Endometrial microvascular endothelial cells (primary cell): ENCODE results near the gene GRIA1. TPM values are rescaled to one million over a fixed set of nuclear protein-coding genes. Genes with fewer than 3 reads are reported as not detected.

Experiments
- in situ Hi-C: cut with HindIII; loops from 2 replicates; pipeline ENCODE4 v1.10.0; 2017; ENCODE audit warnings: low sequenced_read_pairs, low pct_unique_long_range_greater_than_20kb; ENCODE audit errors: inconsistent ontology term
- total RNA-seq: library from RNA; depleted of rRNA; stranded (reverse); fragments of >200 nt; gene quantifications from one replicate; pipeline ENCODE4 v1.2.3, GENCODE V29; 2015; ENCODE audit errors: inconsistent ontology term

The GRIA1 gene
- total RNA-seq, 1 donor from 2014 or later = not detected

DNA sequence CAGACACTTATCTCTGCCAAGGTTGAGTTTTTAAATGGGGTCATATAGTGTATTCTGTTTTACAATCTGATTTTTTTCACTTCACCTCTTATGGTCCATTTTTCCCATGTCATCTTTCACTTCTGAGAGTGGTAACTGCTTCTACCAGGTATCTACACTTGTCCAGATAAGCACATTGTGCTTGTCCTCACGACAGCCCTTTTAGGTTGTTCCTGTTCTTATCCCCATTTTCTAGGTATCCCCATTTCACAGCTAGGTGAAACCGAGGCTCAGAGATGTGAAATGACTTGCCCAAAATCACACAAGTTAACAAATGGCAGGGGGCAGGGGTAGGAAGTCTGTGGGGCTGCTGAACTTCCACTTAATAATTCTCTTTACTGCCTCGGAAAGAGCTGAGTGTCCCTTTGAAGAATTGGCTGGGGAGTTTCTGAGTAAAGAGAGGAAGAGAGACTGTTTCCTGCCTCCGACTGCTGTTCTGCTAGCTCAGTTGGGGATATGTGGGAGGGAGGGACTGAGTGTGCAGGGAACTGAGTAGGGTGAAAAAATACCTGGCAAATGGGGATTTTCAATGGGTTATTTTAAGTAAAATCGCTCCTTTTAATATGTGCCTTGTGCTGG is 255.4 kb downstream of the GRIA1 start:
- in situ Hi-C loops = no loop called here

- in situ Hi-C loops = no loop called here
Measured at GRCh38 chr5:153746440-153746839, 256.0 kb downstream of the GRIA1 start.

DNA sequence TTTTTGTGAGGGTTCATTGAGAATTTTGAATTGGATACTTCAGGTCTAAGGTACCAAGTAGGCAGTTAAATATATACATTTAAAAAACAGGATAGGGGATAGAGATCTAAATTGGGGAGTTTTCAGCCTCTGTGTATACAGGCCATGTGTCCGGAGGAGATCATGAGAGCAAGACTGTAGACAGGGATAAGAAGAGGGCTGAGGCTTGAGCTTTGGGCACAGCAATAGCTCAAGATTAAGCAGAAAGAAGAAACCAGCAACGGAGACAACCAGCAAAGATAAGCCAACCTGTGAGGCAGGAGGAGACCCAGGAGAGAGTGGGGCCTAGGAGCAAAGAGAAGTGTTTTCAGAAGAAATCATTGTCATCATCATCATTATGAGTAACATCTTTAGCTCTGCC is 258.4 kb downstream of the GRIA1 start:
- in situ Hi-C loops = no loop called here

DNA sequence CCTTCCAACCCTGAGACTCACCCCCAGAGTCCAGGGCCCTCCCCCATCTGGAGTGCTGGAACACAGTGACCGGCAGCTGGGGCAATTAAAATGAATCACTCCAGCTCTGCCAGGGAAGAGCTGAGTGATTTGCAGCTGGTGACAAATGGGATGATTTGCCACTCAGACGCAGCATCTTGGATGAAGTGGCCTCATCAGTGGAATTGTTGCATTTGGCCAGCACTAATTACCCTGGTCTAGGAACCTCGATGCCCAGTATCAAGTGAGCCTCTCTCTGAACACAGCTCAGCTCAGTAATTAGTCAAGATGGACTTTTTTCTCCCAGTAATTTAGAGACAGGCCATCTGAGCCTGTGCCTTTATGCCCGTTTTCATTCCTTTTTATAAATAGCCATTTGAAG is 259.5 kb downstream of the GRIA1 start:
- in situ Hi-C loops = no loop called here

GRCh38 chr5:153751251-153751650 is 260.8 kb downstream of the GRIA1 start:
- in situ Hi-C loops = no loop called here

DNA sequence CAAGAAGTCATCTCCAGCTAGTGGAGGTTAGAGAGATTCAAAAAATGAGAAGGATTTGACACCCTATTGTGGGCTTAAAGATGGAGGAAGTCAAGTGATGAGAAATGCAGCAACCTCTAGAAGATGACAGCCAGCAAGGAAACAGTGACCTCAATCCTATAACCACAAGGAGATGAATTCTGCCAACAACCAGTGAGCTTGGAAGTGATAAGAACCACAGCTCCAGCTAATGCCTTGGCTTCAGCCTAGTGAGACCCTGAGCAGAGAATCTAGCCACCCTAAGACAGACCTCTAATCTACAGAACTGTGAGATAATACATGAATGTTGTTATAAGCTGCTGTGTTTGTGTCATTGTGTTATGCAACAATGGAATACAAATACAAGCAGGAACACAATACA is 262.4 kb downstream of the GRIA1 start:
- in situ Hi-C loops = no loop called here

DNA sequence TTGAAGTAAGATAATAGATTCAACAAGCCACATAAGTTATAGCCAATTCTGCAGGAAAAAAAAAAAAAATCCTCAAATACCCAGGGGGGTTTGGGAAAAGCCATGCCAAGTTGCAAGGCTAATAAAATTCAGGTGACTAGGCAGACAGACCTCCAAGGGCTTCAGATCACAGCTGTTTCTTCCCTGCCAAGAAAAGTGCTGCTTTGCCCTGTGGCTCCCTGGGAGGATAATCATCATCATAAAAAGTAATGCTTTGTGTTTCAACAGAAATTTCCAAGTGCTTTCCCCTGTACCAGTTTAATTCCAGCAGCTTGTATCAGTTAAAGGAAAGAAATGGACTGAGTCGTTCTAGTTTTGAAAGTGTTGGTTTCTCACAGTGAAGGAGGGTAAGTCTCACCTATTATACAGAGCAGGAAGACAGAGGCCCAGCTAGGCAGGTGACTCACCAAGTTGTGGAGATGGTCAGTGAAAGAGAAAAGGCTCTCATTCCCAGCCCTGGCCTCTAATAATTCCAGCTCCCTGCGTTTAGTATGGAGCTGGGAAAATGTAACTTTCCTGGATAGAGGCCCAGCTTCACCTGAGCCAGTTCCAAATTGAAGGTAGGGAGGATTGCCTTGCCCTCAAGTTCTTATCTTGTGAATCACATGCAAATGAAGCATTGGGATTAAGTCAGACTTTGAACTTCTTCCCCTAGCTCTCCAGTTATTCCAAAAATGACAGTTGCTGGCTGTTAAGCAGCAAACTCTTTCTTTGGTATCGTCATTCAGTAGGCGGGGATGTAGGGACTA is 263.4 kb downstream of the GRIA1 start:
- in situ Hi-C loops = no loop called here

- in situ Hi-C loops = no loop called here
Measured at GRCh38 chr5:153755913-153756500, 265.5 kb downstream of the GRIA1 start.

- in situ Hi-C loops = no loop called here
Measured at GRCh38 chr5:153756540-153756939, 266.1 kb downstream of the GRIA1 start.

- in situ Hi-C loops = no loop called here
Measured at GRCh38 chr5:153765987-153766386, 275.5 kb downstream of the GRIA1 start.

DNA sequence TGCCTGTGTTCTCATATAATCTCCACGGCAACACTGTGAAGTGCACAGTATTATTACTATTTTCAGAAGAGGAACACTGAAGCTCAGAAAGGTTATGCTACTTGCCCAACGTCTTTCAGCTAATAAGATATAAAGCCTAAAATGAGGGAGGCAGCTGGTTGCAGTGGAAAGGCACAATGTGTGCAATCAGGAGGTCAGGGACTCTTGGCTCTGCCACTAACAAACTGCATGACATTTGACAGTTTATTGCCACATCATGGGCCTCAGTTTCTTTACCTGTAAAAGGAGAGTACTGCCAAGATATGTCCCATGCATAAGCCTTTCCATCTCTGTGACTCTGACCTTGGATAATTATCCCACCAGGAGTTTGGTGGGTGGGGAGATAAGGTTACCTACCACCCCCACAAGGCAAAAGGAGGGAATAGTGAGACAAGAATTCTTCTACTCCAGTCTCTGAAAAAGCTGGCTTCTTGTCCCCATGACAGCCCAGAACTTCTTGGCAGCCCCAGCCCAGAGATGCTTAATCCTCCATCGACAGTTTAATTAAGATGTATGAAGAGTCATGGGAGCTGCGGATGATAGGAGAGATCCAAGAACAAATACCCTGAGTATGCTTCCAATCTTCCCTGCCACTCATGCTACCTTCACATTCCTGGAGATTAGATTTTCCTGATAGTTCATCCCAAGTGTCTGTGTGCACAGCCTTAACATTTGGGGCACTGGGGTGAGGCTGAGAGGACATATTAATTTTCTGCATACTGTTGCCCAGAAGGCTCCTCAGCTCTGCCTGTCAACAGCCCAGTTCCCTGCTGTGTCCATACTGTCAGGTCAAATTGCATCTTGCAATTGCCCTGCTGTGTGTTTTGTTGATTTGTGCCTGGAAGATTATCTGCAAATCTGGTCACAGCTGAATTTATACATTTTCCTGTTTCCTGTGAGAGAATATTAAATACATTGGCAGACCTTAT is 277.0 kb downstream of the GRIA1 start:
- in situ Hi-C loops = no loop called here

GRCh38 chr5:153770066-153770465 is 279.6 kb downstream of the GRIA1 start:
- in situ Hi-C loops = no loop called here

DNA sequence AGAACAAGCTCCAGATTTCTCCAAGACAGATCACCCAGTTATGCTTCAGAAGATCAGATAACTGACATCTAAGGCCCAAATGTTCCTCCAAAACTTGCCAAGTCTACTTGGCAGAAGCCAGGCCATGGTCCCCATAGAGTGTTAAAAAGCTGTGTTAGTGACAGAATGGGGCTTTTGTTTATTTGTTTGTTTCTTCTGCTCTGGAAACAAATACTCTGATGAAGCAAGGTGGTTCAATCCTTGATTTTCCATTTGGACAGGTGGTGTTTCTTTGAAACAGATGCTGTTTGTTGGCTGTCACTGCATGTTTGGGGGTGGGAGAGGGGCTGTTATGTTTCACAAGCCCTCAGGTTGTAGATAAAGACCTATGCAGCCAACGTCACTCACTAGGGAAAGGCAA is 284.2 kb downstream of the GRIA1 start:
- in situ Hi-C loops = no loop called here

DNA sequence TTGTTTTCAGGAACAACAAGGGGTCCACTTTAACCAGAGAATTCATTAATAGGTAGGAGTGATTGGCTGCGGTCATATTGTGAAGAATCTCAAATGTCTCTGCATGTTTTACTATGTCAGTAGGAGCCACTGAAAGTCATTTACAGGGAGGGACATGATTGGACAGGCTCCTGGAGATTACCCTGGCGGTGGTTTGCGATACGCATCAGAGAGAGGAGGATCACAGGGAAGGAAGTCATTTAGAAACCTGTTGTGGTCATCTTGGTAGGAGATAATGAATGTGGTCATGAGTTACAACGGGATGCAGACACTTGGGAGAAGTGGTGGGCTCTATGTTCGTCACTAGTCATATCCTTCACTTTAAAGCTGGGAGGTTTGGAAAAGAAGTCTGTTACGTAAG is 285.5 kb downstream of the GRIA1 start:
- in situ Hi-C loops = no loop called here

DNA sequence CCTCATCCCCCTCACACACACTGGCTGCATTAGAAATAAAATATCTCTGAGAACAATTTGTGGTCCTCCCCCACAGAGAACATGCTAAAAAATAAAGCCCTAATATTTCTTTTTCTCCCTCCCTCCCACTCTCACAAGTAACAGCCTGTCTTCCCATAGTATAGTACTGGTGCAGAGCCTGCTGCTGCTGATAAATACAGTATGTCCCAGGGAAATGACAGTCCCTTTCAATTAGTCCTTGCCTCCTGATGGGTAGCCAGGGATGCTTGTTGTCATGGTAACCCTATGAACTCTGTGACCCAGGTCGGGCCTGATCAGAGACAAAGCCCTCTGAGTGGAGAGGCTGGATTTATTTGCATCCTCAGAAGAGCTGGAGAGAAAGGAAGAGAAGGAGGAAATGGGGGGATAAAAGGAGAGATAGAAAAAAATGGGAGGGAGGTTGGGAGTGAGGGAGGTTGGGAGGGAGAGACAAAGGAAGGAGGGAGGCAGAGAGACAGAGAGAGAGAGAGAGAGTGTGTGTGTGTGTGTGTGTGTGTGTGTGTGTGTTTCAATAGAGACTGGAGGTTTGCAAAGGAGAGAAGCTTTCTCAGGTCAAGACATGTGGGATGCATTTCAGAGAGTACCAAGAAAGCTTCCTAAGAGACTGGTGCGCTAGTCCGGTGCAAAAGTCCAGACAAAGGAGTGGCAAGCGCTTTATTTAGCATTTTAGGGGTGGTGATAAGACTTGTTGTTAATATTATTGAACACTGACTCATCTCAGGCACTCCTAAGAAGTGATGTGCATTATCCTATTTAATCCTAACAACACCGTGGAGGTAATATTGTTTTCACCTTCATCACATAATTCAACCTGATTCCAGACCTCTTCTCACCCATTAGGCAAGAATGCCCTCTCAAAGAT is 287.5 kb downstream of the GRIA1 start:
- in situ Hi-C loops = no loop called here

DNA sequence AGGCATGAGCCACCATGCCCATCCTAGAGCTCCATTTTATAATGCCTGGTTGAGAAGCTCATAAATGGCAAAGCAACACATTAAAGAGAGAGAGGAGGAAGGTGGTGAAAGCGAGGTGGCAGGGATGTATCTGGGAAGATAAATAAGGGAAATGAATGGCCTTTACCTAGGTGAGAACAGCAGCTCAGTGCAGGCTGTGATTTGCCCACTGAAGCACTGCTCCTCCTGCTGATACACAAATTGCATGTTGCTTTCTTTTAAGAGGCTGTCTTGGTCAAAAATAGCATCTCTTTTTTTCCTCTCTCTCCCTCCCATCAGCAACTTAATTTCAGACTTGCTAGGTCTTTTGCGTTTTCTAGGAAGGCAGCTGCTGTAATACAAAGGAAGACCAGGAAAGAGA is 289.4 kb downstream of the GRIA1 start:
- in situ Hi-C loops = no loop called here

DNA sequence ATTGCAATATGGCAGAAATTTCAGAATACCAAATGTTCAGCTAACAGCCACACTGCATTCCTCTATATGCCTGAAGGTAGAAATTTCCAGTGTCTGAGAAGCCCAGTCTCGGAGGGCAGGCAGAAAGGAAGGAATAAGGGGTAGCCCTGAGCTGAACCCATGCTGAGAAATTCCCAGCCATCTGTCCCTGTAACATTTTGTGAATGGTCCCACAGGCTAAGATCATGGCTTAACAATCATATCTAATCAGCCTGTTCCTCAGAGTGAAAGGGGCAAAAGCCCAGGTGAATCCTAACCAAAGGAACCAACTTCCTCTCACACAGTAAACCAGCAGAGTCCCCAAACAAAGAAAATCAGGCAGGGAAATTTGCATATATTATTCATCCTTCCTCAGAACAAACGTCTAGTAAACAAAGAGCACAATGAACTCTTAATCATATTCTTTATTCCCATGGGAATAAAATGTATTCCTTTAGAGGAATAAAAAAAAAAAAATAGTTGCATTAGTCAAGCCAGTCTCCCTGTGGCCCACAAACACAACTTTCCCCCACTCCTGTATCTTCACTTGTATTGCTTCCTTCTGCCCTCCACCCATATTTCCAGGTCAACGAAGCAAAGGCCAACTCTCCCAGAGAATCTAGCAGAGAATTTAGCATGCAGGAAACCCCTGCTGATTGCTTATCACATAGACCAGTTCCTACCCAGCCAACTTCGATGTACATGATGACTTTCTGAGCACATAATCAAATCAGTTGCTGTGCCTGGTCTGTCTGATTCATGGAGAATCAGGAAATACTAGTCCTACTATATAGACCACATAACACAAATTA is 290.6 kb downstream of the GRIA1 start:
- in situ Hi-C loops = no loop called here
